Spleen (tissue), 11 donors: ENCODE data around the gene IRGQ. TPM values are rescaled to one million over a fixed set of nuclear protein-coding genes. Genes with fewer than 3 reads are reported as not detected.

ENCODE experiments used
- DNase-seq: peaks from one replicate; pipeline ENCODE4 v3.0.0-alpha.2; 2020
- H3K27ac ChIP-seq, 8 donors: fragments of 200-600 bp; sonication (generic) in 7 of 8; 1 replicate in 4 of 8; 2 replicates in 4 of 8; pipeline versions ENCODE4 v1.5.0 to v1.8.0; 2016 to 2021; ENCODE audit warnings: inconsistent platforms in 4 of 8, mild to moderate bottlenecking in 4 of 8, moderate library complexity in 1 of 8
- H3K27me3 ChIP-seq, 7 donors: fragments of 200-600 bp; sonication (generic) in 6 of 7; replicated peaks in 1 of 7; 1 replicate in 4 of 7; 2 replicates in 3 of 7; pipeline versions ENCODE4 v1.5.0 to v1.8.0; 2016 to 2021; ENCODE audit warnings: inconsistent platforms in 3 of 7, mild to moderate bottlenecking in 1 of 7
- H3K36me3 ChIP-seq, 6 donors: fragments of 200-600 bp; sonication (generic) in 5 of 6; 1 replicate in 4 of 6; 2 replicates in 2 of 6; pipeline versions ENCODE4 v1.5.0 to v1.8.0; 2016 to 2021; ENCODE audit warnings: inconsistent platforms in 2 of 6
- H3K4me1 ChIP-seq, 6 donors: fragments of 200-600 bp; sonication (generic) in 5 of 6; 1 replicate in 3 of 6; 2 replicates in 3 of 6; pipeline versions ENCODE4 v1.5.0 to v1.8.0; 2016 to 2021; ENCODE audit warnings: inconsistent platforms in 3 of 6
- H3K4me3 ChIP-seq, 8 donors: fragments of 200-600 bp; sonication (generic) in 7 of 8; 1 replicate in 4 of 8; 2 replicates in 4 of 8; pipeline versions ENCODE4 v1.5.0 to v1.8.0; 2016 to 2021; ENCODE audit warnings: inconsistent platforms in 4 of 8, mild to moderate bottlenecking in 4 of 8, moderate library complexity in 2 of 8
- H3K9me3 ChIP-seq, 8 donors: fragments of 200-600 bp; sonication (generic) in 7 of 8; 1 replicate in 4 of 8; 2 replicates in 4 of 8; pipeline versions ENCODE4 v1.5.0 to v1.8.0; 2016 to 2021; ENCODE audit warnings: inconsistent platforms in 4 of 8
- POLR2A ChIP-seq, 3 donors: fragments of 450-650 bp; IDR thresholded peaks; one replicate each; pipeline ENCODE4 v1.5.1; 2017; ENCODE audit warnings: antibody characterized with exemption in 3 of 3, mild to moderate bottlenecking in 1 of 3
- POLR2AphosphoS5 ChIP-seq, 3 donors: sonication (generic); formaldehyde crosslinking; IDR thresholded peaks; one replicate each; pipeline ENCODE4 v1.5.1; 2017; ENCODE audit warnings: antibody characterized with exemption in 3 of 3
- WGBS, 5 donors: extraction: QIAGEN DNeasy Blood & Tissue Kit in 3 of 5; methylation state at CpG; one replicate each; pipeline versions ENCODE4 v1.1.5 to v1.1.7; 2013 to 2018; 5-methylcytosine and 5-hydroxymethylcytosine counted together
- intact Hi-C: fragments of 100-400 bp; cut with DNase I; formaldehyde crosslinking; loops from one replicate; pipeline ENCODE4 v1.15.0; 2023; ENCODE audit warnings: low total_unique reads
- polyA plus RNA-seq, 3 donors: library from polyadenylated mRNA; stranded (reverse); fragments of 200-250 nt; gene quantifications; one replicate each; pipeline ENCODE4 v1.2.1, GENCODE V29; 2013
- total RNA-seq, 7 donors: library from RNA; depleted of rRNA in 3 of 7; stranded (reverse); fragments of >200 nt in 3 of 7; fragmentation: NEBNext Ultra II Directional in 4 of 7; extraction: Animal tissue kit (Norgen Biotek cat#: 25700) in 4 of 7; gene quantifications; one replicate each; pipeline versions ENCODE4 v1.1.0 to v1.2.1, GENCODE V29; 2016 to 2021
- TF ChIP-seq, protein P1 (sequence below), 11 experiments: fragments of 200-600 bp in 7 of 11; fragments of 450-650 bp in 4 of 11; sonication (generic) in 4 of 11; IDR thresholded peaks in 8 of 11; conservative IDR thresholded peaks in 3 of 11; 1 replicate in 7 of 11; 2 replicates in 4 of 11; pipeline versions ENCODE4 v1.4.0 to v1.8.0; 2016 to 2021; ENCODE audit warnings: antibody characterized with exemption in 11 of 11, inconsistent platforms in 4 of 11, mild to moderate bottlenecking in 1 of 11
- donor health status: healthy with polysubstance abuse.
- donor health status: DM: no; HTN: no; CAD: no; lungs with moderate emphysema.
- donor health status: DM: no; HTN: no; CAD: no.
- donor health status: Bipolar disorder and iron deficiency.
- donor health status: healthy.
- donor health status: DM: no; HTN: no; CAD: no.
- donor health status: DM: yes; HTN: yes; CAD: no.

Gene IRGQ
- total and polyA plus RNA-seq, 10 donors, result 3.1 to 25.9 (median 17.6) TPM

DNA sequence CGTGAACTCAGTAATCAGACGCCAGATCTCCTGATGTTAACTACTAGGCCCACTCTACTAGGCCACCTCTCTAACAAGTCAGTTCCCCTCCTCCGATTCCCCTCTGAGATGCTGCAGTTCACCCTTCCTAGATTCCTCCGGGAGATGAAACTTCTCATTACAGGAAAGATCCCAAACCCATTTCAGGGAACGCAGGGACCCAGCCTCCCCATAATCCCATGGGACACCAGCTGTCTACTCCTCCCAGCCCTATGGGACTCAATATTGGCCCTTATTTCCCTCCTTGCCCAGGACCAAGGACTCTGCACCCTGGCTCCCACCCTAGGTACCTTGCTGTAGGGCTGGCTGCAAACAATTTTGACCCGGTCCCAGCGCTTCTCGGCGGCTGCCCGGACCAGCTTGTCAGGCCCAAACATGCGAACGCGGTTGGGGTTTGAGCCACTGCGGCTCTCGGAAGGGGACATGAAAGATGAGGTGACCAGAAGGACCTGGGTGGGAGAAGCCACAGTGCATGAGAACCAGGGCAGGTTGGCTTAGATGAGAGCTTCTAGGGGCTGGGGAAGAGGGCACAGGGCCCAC is 41.5 kb downstream of the IRGQ start:
- H3K36me3 ChIP-seq, result peaks cover 0 to 100% (median 51%) of the 10 kb centered on the region in 6 donors
- 96 to 98% (median 97%) methylated on average over 15 of the region's 15 CpGs for WGBS, 5 donors
- TF ChIP-seq, protein P1, sequence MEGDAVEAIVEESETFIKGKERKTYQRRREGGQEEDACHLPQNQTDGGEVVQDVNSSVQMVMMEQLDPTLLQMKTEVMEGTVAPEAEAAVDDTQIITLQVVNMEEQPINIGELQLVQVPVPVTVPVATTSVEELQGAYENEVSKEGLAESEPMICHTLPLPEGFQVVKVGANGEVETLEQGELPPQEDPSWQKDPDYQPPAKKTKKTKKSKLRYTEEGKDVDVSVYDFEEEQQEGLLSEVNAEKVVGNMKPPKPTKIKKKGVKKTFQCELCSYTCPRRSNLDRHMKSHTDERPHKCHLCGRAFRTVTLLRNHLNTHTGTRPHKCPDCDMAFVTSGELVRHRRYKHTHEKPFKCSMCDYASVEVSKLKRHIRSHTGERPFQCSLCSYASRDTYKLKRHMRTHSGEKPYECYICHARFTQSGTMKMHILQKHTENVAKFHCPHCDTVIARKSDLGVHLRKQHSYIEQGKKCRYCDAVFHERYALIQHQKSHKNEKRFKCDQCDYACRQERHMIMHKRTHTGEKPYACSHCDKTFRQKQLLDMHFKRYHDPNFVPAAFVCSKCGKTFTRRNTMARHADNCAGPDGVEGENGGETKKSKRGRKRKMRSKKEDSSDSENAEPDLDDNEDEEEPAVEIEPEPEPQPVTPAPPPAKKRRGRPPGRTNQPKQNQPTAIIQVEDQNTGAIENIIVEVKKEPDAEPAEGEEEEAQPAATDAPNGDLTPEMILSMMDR (IDR thresholded peaks at IDR 0.05 in 8 of 11, conservative IDR thresholded peaks at IDR 0.05 in 3 of 11), result no peak
- TF ChIP-seq POLR2A (IDR thresholded peaks at IDR 0.05) (no peak), POLR2AphosphoS5 (IDR thresholded peaks at IDR 0.05) (no peak)

DNA sequence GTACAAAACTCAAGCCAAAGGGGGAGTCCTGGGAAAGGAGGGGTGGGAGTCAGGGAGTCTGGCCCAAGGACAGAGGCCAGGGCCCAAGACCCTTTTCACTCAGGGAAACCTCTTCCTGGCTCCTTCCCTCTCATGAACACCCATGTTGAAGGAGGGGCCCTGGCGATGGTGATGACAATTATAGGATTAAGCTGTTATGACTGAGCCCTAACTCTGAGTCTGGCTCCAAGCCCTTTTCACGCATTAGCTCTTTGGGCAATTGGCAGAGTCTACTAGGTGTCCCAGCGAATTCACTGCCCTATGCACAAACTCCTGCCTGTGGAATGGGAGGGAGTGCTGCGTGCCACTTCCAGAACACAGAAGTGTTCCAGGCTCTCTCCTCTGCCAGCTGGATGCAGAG is 42.3 kb downstream of the IRGQ start:
- no peaks in the 10 kb centered on the region for H3K27me3 ChIP-seq
- H3K9me3 ChIP-seq, result no peaks in the 10 kb centered on the region
- no peak overlapping the region for H3K4me3 ChIP-seq
- peaks cover 0 to 24% (median 7%) of the 10 kb centered on the region in 6 donors for H3K4me1 ChIP-seq
- TF ChIP-seq, protein P1 (IDR thresholded peaks at IDR 0.05 in 8 of 11, conservative IDR thresholded peaks at IDR 0.05 in 3 of 11), result no peak
- TF ChIP-seq POLR2AphosphoS5 (IDR thresholded peaks at IDR 0.05), result no peak
- TF ChIP-seq POLR2A (IDR thresholded peaks at IDR 0.05), result no peak
- peaks cover 0 to 100% (median 55%) of the 10 kb centered on the region in 6 donors for H3K36me3 ChIP-seq
- intact Hi-C loops, result no loop called here
- peak; percentile 12 for DNase-seq
- H3K27ac ChIP-seq, result no peak overlapping the region
- WGBS, 5 donors, result 58 to 97% (median 85%) methylated on average over 3 to 4 of the region's 4 CpGs

More for the DNA sequence above, 41.5 kb downstream of the IRGQ start:
- H3K9me3 ChIP-seq, result no peaks in the 10 kb centered on the region
- no peak overlapping the region for H3K27ac ChIP-seq
- H3K4me1 ChIP-seq, result peaks cover 0 to 24% (median 7%) of the 10 kb centered on the region in 6 donors
- H3K27me3 ChIP-seq, result no peaks in the 10 kb centered on the region
- H3K4me3 ChIP-seq, result no peak overlapping the region
- intact Hi-C loops, result no loop called here
- peak; percentile 56 for DNase-seq

DNA sequence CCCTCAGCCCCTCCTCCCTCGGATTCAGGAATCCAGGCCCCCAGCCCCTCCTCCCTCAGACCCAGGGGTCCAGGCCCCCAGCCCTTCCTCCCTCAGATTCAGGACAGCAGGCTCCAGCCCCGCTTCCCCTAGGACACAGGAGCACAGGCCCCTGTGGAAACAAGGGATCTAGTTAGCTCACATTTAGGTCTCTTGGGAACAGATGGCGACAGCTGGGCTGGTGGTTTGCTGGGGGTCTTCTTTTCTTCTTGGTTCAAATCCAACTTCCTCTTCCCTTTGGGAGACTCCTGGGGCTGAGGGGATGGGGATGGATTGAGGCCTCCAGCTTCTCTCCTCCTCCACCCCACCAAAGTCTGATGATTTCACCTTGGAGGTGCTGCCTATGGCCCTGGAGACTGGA is 43.3 kb downstream of the IRGQ start:
- intact Hi-C loops, result no loop called here
- Histone ChIP-seq H3K9me3 (no peaks in the 10 kb centered on the region), H3K4me1 (peaks cover 0 to 16% (median 7%) of the 10 kb centered on the region in 6 donors), H3K4me3 (no peak overlapping the region), H3K27ac (no peak overlapping the region), H3K36me3 (peaks cover 0 to 96% (median 48%) of the 10 kb centered on the region in 6 donors), H3K27me3 (no peaks in the 10 kb centered on the region)
- peak; percentile 20 for DNase-seq
- WGBS, 5 donors, result 57 to 100% (median 84%) methylated on average over 3 of the region's 3 CpGs
- TF ChIP-seq, protein P1 (IDR thresholded peaks at IDR 0.05 in 8 of 11, conservative IDR thresholded peaks at IDR 0.05 in 3 of 11), result no peak
- TF ChIP-seq POLR2AphosphoS5 (IDR thresholded peaks at IDR 0.05) (no peak), POLR2A (IDR thresholded peaks at IDR 0.05) (no peak)

DNA sequence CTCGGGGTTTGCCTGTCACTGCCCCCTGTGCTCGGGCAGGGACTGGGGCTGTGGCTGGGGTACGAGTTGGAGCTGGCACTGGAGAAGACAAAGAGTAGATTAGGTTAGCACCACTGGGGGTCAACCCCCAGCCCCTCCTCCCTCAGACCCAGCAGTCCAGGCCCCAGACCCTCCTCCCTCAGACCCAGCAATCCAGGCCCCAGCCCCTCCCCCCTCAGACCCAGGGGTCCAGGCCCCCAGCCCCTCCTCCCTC is 43.8 kb downstream of the IRGQ start:
- Histone ChIP-seq H3K27ac (no peak overlapping the region), H3K36me3 (peaks cover 0 to 96% (median 45%) of the 10 kb centered on the region in 6 donors), H3K4me3 (no peak overlapping the region), H3K27me3 (no peaks in the 10 kb centered on the region), H3K9me3 (no peaks in the 10 kb centered on the region), H3K4me1 (peaks cover 0 to 16% (median 7%) of the 10 kb centered on the region in 6 donors)
- TF ChIP-seq POLR2AphosphoS5 (IDR thresholded peaks at IDR 0.05) (no peak), POLR2A (IDR thresholded peaks at IDR 0.05) (no peak)
- TF ChIP-seq, protein P1 (IDR thresholded peaks at IDR 0.05 in 8 of 11, conservative IDR thresholded peaks at IDR 0.05 in 3 of 11), result no peak
- intact Hi-C loops, result no loop called here
- no peak for DNase-seq
- WGBS, 5 donors, result 86 to 100% (median 94%) methylated on average over 2 to 3 of the region's 3 CpGs
